ENCODE results near the gene OR2F2.

The OR2F2 gene

DNA sequence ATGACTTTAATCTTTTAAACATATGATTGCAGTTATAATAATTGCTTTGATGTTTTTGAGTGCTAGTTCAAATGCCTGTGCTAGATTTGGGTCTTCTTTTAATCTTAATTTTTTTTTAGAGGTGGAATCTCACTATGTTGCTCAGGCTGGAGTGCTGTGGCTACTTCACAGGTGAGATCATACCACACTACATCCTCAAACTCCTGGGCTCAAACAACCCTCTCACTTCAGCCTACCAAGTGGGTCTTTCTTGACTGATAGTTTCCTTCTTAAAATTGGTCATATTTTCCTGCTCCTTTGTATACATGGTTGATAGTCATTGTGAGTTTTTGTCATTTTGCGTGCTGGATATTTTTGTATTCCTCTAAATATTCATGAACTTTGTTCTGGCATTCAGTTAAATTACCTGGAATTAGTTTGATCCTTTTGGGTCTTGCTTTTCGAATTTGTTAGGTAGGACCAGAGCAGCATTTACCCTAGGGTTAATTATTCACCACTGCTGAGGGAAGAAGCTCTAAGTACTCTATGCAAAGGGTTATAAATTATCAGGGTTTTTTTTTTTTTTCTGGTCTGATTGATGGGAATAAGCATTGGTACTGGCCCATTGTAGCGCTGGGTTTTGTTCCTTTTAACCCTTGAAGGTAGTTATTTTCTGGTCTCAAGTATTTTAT, 21.0 kb upstream of the OR2F2 start:
- no peak overlapping the region for H3K27ac ChIP-seq
- no peak for DNase-seq (ENCODE audit: low read depth, low spot score)

DNA sequence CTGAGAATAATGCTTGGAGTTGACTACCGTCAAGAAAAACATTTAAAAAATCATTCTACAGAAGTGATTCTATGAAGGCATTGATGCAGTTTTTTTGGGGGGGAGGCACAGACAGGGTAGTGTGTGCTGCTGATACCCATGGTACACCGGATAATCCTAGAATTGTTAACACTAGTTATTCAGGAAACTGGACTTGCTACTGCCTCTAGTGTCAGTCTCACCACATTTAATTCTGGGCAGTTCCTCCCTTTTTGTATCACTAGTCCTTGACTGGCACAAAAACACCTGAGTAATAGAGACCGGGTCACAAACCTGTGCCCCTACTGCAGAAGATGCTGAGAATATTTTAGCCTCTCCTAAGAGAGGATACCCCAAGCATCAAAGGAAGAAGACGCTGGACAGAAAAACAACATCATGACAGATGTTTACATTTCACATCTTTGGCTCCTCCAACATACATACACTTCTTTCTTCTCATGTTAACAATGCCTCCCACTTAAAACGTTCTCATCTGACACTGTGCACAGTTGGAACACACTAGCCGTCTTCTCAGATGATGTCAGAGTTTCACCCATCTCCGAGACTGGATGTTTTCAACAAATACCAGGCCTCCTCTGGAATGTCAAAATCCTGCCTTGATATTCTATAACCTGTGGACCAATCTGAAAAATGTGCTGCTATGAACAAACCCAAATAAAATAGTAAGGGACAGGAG, 19.9 kb upstream of the OR2F2 start:
- DNase-seq (ENCODE audit: low read depth, low spot score): no peak

DNA sequence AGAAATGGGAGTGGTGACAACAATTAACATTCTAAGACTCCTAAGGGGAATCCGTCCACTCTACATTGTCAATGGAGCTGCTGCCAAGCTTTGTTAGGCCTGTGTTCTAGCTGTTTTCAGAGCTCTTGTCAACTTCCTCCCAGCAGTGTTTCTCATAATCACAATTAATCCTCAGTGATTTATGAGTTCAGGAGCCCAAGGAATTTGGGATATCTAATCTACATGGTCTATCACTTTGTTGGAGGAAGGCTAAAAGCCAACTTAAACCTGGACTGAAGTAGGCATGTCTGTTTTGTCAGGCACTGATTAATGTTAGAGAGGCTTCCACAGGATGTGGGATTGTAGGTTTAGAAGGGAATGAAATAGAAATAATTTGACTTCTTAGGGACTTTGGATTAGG, 10.2 kb upstream of the OR2F2 start:
- DNase-seq (ENCODE audit: low read depth, low spot score): no peak
- H3K27ac ChIP-seq: no peak overlapping the region

More for the DNA sequence above, 19.9 kb upstream of the OR2F2 start:
- H3K27ac ChIP-seq: no peak overlapping the region

DNA sequence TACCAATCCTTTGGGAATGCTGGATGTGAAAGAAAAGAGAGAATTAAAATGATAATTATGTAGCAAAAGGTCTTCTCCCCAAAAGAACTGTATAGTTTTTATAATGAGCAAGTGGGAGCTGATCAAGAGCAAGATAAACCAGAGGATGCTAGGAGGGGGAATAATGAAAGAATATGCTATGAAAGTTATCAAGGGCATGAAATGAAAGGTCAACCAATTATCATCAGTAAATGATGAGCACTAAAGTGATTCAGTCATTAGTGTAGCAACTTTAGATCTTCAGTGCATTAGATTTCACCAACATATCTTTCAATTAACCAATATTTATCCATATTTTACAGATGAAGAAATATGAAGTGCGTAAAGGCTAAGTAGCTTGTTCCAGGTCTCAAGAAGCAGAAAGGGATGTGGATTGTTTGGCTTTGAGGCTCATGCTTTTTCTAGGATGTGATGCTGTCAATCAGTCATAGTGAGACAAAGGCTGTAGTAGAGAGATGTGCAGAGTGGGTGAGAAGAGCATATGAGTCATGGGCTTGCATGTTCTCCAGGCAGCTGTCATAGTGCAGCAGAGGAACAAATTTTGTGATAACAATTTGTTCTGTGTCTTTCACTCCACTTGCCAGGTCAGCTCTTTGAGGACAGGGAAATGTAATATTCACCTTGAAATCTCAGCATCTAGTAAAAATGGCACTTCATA, 5.7 kb upstream of the OR2F2 start:
- H3K27ac ChIP-seq: no peak overlapping the region
- no peak for DNase-seq (ENCODE audit: low read depth, low spot score)

DNA sequence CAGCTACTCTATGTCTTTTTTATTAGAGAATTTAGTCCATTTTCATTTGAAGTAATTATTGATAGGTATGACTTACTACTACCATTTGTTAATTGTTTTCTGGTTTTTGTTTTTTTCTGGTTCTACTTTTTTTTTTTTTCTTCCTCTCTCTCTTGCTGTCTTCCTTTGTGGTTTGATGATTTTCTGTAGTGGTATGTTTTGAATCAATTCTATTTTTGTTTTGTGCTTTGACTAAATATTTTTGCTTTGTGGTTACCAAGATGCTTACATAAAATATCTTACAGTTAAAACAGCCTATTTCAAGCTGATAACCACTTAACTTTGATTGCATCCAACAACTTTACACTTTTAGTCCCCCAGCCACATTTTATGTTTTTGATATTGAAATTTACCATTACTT, 3.3 kb upstream of the OR2F2 start:
- no peak for DNase-seq (ENCODE audit: low read depth, low spot score)
- no peak overlapping the region for H3K27ac ChIP-seq

DNA sequence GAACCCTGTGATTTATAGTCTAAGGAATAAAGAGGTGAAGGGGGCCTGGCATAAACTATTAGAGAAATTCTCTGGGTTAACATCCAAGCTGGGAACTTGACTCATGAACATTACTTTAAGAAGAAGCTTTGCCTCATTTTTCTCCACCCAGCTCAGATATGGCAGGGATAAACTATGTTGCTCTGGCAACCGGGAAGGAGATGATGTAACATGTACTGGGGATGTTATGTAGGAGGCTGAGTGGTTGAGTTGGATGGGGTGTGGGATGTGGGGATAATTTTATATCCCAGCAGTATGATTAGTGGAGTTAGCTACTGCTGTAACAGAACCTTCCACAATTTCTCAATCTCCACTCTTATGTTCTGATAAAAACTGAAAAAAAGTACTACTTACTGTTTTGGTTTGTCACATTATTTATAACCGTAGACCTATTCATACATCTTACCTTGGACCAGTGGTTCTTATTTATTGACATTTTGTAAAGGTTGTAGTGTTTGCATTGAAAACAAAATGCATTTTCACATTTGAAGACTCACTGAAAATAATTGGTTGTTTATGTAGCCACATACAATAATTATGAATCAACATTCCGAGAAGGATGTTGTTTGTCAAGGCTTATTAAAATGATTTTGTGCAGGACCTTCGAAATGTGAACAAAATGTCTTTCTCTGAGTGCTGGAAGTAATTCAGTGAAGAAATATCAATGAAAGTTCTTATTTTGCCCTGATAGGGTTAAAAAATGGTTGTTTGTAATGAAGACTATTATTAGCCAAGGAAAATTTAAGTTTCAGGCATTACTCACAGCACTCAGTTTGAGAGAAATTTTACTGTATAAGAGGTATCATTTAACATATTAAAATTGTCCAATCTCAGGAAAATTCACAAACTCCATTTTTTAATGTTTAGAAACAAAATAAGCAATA, 1.3 kb downstream of the OR2F2 start:
- H3K27ac ChIP-seq: no peak overlapping the region
- no peak for DNase-seq (ENCODE audit: low read depth, low spot score)

DNA sequence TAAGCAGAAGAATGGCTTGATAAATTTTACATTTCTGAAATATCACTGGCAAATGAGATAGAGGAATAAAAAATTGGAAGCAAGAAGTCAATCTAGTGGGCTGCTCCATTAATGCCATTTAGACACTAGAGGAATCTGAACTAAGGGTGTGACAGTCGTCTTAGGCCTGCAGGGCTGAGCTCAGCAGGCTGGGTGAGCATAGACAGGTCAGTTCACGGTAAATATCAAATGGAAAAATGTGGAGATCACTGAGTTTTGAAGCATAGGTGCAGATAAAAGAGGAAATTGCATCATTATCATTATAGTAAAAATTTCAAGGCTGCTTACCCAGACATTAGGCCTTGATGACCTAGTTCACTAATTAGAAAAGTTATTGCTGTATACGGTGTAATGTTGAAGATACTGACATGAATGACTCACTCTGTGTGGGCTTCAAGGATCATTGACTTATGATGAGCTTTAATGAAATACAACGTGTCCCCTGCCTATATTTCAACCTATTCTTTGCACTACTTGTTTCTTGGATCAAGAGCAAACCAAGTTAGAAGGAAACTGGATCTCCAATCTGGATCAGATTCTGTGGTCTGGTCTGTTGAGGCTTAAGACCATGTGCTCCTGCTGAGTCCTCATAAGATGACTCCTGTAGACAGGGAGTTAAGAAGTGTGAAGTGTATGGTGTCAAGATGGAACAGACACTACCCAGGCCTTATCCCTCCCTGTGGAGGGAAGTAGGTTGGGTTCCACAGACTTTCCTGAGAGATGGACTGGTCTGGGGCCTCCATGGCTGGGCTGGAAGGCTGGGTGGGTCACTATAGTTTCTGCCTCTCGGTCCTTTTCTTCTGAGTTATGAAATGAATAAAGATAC, 3.6 kb downstream of the OR2F2 start:
- DNase-seq (ENCODE audit: low read depth, low spot score): no peak

DNA sequence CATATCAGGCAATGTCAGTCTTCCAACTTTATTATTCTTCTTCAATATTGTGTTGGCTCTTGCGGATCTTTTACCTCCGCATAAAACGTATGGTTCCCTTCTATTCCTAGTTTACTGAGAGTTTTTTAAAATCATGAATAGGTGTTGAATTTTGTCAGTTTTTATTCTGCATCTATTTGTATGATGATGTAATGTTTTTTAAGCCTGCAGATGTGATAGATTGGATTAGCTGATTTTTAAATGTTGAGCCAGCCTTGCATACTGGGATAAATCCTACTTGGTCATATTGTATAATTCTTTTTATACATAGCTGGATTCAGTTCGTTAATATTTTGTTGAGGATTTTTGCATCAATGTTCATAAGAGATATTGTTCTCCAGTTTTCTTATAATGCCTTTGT, 10.4 kb downstream of the OR2F2 start:
- no peak for DNase-seq (ENCODE audit: low read depth, low spot score)
- H3K27ac ChIP-seq: no peak overlapping the region

More for the DNA sequence above, 3.6 kb downstream of the OR2F2 start:
- no peak overlapping the region for H3K27ac ChIP-seq

DNA sequence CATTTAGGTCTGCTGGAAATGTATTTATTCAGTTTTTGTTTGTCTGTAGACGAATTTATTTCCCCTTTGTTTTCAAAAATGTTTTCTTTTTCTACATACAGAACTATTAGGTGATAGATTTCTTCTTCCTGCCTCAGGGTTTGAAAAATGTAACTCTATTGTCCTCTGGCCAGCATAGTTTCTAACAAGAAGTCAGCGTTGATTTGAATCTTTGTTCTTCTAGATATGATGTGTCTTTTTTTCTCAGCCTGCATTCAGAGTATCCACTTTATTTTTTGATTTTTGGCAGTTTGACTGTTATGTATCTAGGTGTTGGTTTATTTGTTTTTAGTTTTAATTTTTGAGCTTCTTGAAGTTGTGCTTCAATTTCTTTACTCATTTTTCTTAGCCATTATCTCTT, 12.1 kb downstream of the OR2F2 start:
- no peak for DNase-seq (ENCODE audit: low read depth, low spot score)
- no peak overlapping the region for H3K27ac ChIP-seq

DNA sequence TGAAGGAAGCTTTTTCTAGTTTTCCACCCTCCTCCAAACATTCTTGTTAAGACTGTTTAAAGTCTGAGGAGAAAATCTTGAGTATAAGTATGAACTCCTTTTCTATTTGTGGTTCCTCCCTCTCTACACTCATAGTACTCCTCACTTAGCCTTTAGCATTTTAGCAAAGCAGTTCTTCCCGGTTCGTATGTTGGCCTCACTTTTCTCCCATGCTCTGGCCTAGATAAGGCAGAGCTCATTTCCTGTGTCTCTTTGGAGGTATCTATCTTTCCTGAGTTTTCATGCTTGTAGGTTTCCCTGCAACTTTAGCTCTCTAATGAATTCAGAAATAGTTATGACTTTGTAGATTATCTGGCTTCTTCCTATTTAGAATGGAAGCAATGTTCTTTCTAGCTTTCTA, 13.7 kb downstream of the OR2F2 start:
- no peak overlapping the region for H3K27ac ChIP-seq
- no peak for DNase-seq (ENCODE audit: low read depth, low spot score)

DNA sequence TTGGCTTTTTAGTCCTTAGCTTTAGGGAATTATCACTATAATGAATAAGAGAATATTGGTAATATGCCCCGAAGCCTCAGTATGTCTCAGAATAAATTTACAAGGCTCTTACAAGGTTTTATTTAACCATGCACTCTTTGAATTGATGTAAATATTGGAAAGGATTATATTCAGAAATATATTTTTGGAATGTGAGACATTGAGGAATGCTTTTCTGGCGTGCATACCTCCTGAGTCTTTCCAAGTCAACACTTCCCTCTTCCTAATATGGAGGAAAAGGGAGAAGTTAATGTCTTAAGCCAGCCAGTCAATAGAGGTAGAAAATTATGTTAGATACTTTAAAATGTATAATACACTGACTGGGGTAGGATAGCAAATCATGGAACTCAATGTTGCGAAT, 18.4 kb downstream of the OR2F2 start:
- no peak for DNase-seq (ENCODE audit: low read depth, low spot score)
- no peak overlapping the region for H3K27ac ChIP-seq

DNA sequence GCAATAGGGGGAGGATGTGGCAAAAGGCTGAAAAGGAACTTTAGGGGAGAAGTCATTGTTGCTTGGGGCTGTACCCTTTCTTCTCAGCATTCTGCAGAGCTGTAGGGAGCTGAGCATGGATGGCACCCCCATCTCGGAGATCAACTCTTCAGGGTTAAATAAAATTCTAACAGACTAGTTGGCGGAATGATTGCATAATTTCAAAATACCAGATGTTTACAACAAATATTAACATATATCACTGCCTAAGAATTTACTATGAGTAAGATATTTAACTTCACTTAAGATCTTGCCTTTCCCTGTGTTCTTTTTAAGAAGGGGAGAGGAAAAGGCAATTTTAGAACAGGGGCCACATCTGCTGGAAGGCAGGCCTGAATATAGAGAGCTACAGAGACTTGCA, 19.1 kb downstream of the OR2F2 start:
- no peak for DNase-seq (ENCODE audit: low read depth, low spot score)
- no peak overlapping the region for H3K27ac ChIP-seq

DNA sequence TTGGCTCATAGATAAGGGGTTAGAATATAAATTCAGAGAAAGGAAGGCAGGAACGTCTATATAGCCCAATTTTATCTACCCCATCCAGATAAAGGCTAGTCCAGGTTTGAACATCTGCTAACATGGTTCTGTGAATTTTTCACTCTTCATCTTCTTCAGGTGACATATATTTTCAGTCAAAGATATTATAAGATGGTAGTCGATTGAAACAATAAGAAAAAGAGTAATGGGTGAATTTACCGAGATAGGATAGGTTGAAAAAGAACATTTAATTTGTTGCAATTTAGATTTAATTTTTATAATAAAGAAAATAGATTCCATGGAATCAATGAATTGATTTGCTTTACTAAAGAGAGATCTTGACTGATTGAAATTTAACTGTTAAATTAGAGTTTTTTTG, 19.5 kb downstream of the OR2F2 start, which contains the start of gene OR2F1:
OR2F1 (plus strand) TSS at position 301 of the 400 bp plus-strand sequence. CDS start 5,127 bp downstream, outside the sequence.
- DNase-seq (ENCODE audit: low read depth, low spot score): no peak
- no peak within 1 kb of the TSS for H3K27ac ChIP-seq

DNA sequence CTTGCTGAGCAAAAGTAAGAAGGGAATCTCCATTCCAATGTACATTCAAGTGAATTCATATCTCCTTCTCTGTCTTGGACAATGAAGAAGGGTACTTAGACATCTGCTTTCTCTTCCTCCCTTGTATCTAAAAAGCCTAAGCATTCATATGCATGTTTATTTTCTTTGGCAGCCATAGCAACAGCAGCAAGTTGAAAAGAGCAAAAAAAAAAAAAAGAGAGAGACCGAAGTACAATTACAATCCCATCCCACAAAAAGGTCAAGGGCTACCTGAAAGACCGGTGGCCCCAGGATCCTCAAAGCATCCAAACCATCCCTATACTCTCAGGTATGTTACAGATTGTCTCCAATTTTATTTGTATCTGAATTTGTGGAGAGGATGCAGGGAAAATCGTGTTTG, 23.7 kb downstream of the OR2F2 start:
- no peak for DNase-seq (ENCODE audit: low read depth, low spot score)
- H3K27ac ChIP-seq: no peak overlapping the region

DNA sequence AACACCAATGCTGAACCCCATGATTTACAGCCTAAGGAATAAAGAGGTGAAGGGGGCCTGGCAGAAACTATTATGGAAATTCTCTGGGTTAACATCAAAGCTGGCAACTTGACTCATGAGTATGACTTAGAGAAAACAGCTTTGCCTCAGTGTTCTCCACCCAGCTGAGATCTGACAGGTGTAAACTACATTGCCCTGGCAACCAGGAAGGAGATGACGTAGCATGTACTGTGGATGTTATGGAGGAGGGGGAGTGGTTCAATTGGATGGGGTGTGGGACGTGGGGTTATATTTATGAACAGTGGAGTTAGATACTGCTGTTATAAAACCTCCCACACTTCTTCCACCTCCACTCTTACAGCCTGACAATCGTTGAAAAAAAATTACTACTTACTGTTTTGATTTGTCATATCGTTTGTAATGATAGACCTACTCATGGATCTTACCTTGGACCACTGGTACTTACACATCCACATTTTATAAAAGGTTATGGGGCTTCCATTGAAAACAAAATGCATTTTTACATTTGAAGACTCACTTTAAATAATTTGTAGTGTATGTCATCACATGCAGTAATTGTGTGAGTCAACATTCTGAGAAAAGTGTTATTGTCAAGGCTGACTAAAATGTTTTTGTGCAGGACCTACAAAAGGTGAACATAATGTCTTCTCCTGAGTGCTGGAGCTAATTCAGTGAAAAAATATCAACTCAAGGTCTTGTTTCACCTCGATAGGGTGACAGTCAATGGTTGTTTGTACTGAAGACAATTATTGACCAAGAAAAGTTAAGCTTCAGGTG, 26.0 kb downstream of the OR2F2 start:
- H3K27ac ChIP-seq: no peak overlapping the region
- DNase-seq (ENCODE audit: low read depth, low spot score): no peak

DNA sequence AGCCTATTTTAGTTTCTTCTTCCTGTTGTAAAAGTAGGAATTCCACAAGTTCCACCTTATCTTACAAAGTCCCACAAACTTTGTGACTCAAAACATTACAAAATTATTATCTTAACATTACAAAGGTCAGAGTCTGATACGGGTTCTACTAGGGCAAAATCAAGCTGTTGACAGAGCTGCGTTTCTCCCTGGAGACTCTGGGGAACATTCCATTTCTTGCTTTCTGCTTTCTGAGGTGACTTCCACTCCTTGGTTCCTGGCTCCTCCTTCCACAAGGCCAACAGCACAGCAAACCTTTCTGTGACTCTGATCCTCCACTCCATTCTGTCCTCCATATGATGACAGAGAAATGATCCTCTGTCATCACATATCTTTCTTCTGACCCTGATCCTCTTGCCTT, 30.2 kb downstream of the OR2F2 start:
- no peak for DNase-seq (ENCODE audit: low read depth, low spot score)
- H3K27ac ChIP-seq: no peak overlapping the region

DNA sequence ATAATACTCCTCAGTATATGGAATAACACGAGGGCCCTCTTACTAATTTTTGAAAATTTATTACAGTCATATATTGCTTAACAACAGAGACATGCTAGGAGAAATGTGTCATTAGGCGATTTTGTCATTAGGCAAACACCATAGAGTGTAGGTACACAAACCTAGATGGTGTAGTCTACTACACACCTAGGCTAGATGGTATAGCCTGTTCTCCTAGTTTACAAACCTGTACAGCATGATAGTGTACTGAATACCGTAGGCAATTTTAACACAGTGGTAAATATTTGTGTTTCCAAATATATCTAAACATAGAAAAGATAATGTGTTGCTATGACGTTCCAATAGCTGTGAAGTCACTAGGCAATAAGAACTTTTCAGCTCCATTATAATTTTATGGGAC, 32.4 kb downstream of the OR2F2 start:
- no peak overlapping the region for H3K27ac ChIP-seq
- DNase-seq (ENCODE audit: low read depth, low spot score): peak; percentile 22

DNA sequence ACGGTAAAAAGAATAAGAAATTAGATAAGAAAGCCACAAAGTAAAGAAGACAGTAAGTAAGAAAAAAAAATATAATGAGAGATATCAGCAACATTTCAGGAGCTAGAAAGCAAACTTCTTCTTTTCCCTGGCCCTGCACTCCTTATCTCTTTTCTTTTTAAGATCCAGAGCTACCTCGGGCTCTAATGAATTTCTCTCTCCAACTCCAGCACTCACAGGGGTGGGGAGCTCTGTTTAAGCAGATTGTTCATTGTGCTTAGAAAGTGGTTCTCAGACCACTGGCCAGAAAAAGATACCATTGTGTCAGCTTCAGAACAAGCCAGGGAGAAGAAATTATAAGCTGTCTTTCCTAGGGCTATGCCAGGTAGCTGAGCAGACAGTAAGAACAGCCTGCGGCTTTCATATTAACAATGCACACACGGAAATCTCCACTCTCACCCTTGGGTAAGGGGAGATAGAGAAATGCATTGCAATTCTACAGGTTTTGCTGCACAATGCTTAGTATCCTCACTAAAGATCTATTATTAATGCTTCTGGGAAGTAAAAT, 38.9 kb downstream of the OR2F2 start:
- no peak for DNase-seq (ENCODE audit: low read depth, low spot score)
- no peak overlapping the region for H3K27ac ChIP-seq

All from epithelial cell of prostate (primary cell).